ENCODE data around the gene RCAN2. TPM values are rescaled to one million over a fixed set of nuclear protein-coding genes. Genes with fewer than 3 reads are reported as not detected.

RCAN2 gene
- total and polyA plus RNA-seq, 8 donors, result 2.5 to 35.8 (median 3.1) TPM

GRCh38 chr6:46186583-46186982, 304.7 kb downstream of the RCAN2 start:
- DNase-seq (no peak), ATAC-seq (no peak)
- Histone ChIP-seq H3K9me3 (no peaks in the 10 kb centered on the region), H3K36me3 (no peaks in the 10 kb centered on the region), H3K4me1 (no peaks in the 10 kb centered on the region), H3K27me3 (no peaks in the 10 kb centered on the region), H3K4me3 (no peak overlapping the region), H3K27ac (no peak overlapping the region)
- TF ChIP-seq, protein P1, sequence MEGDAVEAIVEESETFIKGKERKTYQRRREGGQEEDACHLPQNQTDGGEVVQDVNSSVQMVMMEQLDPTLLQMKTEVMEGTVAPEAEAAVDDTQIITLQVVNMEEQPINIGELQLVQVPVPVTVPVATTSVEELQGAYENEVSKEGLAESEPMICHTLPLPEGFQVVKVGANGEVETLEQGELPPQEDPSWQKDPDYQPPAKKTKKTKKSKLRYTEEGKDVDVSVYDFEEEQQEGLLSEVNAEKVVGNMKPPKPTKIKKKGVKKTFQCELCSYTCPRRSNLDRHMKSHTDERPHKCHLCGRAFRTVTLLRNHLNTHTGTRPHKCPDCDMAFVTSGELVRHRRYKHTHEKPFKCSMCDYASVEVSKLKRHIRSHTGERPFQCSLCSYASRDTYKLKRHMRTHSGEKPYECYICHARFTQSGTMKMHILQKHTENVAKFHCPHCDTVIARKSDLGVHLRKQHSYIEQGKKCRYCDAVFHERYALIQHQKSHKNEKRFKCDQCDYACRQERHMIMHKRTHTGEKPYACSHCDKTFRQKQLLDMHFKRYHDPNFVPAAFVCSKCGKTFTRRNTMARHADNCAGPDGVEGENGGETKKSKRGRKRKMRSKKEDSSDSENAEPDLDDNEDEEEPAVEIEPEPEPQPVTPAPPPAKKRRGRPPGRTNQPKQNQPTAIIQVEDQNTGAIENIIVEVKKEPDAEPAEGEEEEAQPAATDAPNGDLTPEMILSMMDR (IDR thresholded peaks at IDR 0.05), result no peak
- intact Hi-C loops (cut with DNase I), result no loop called here

DNA sequence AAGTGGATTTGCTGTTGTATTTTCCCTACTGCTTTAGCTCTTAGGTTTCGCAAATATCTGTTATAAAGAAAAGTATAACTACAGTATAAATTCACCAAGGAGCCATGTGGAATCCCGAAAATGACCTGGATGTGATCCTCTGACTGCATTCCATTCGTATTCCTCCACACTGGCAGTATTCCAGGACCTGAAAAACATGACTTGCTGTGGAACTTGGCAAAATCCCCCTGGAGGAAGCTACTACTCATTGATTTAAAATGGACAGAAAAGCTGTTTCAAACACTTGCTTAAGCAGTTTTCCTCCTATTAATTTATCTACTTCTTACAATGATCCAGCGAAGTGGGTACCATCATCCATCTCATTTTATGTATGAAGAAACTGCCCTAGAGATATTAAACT, 307.1 kb downstream of the RCAN2 start:
- ATAC-seq (no peak), DNase-seq (no peak)
- no peak overlapping the region for H3K27ac ChIP-seq
- TF ChIP-seq, protein P1 (IDR thresholded peaks at IDR 0.05), result no peak
- H3K4me3 ChIP-seq, result no peak overlapping the region
- H3K9me3 ChIP-seq, result no peaks in the 10 kb centered on the region
- H3K4me1 ChIP-seq, result no peaks in the 10 kb centered on the region
- H3K36me3 ChIP-seq, result no peaks in the 10 kb centered on the region
- H3K27me3 ChIP-seq, result no peaks in the 10 kb centered on the region
- intact Hi-C loops (cut with DNase I), result no loop called here

DNA sequence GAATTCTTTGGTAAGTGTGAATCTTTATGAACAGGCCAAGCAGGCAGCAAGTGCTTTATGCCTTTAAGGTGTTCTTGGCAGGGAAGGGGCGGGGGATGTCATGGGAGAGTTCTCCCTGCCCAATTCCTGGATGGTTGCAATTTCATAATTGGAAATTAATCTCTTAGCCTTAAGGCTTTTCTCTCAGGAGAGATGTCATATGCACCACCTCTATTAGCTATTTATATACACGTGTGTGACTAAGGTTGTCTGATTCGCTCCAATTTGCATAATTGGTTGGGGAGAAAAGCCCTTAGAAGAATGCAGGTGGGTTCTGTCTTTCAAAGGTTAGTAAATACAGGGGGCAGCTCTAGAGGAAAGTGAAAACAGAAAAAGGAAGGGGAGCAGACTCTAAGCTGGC, 315.3 kb downstream of the RCAN2 start:
- DNase-seq (no peak), ATAC-seq (no peak)
- Histone ChIP-seq H3K27ac (no peak overlapping the region), H3K27me3 (peaks cover 0 to 9% of the 10 kb centered on the region in 2 donors), H3K9me3 (no peaks in the 10 kb centered on the region), H3K4me3 (no peak overlapping the region), H3K36me3 (no peaks in the 10 kb centered on the region), H3K4me1 (peaks cover 0 to 6% of the 10 kb centered on the region in 2 donors)
- TF ChIP-seq, protein P1 (IDR thresholded peaks at IDR 0.05), result no peak
- intact Hi-C loops (cut with DNase I), result no loop called here

DNA sequence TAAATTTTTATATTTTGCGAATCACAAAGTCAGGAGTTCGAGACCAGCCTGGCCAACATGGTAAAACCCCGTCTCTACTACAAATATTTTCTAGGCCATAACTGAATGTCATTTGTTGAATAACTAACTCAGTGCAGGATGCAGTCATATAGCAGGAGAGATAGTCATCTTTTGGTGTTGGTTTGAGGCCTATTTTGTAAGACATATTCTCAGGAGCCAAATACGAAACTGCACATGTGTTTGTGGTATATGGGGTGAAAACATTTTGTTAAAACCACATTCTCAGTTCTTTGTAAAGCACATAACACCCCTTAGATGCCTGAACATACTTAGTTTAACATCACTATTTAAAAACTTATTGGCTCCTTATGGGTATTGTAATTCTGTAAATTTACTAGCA, 315.8 kb downstream of the RCAN2 start:
- H3K4me1 ChIP-seq, result peaks cover 0 to 6% of the 10 kb centered on the region in 2 donors
- ATAC-seq, result no peak
- peaks cover 0 to 14% of the 10 kb centered on the region in 2 donors for H3K27me3 ChIP-seq
- TF ChIP-seq, protein P1 (IDR thresholded peaks at IDR 0.05), result no peak
- H3K4me3 ChIP-seq, result no peak overlapping the region
- H3K9me3 ChIP-seq, result no peaks in the 10 kb centered on the region
- no peaks in the 10 kb centered on the region for H3K36me3 ChIP-seq
- no peak for DNase-seq
- H3K27ac ChIP-seq, result no peak overlapping the region
- intact Hi-C loops (cut with DNase I), result no loop called here

DNA sequence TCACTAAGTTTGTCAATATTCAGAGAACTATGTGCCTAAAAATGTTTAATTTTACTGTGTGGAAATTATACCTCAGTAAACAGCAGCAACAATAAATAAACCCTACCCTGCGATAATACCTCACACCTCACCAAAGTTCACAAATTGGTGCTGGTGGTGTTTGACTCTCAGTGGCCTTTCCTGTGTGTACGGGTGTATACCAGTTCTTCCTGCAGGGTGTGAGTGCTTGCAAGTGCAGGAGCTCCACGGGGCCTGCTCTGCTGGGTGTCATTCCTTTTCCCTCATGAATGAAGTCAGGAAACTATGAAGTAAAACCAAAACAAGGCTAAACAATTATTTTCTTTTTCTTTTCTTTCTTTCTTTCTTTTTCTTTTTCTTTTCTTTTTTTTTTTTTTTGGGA, 316.3 kb downstream of the RCAN2 start:
- Histone ChIP-seq H3K27ac (no peak overlapping the region), H3K27me3 (peaks cover 0 to 19% of the 10 kb centered on the region in 2 donors), H3K36me3 (no peaks in the 10 kb centered on the region), H3K4me3 (no peak overlapping the region), H3K4me1 (peaks cover 0 to 6% of the 10 kb centered on the region in 2 donors), H3K9me3 (no peaks in the 10 kb centered on the region)
- no peak for ATAC-seq
- TF ChIP-seq, protein P1 (IDR thresholded peaks at IDR 0.05), result no peak
- no peak for DNase-seq
- intact Hi-C loops (cut with DNase I), result no loop called here
